Hippocampal formation (tissue), 2 donors: ENCODE measurements around the gene ABO.
"Not testable (repeated sequence)": the region's sequence is repeated elsewhere in the genome, so short reads cannot be mapped to it uniquely, and the experiment has no call there.

Experiments used
- DNase-seq, 2 donors: peaks; one replicate each; lab custom pipeline; 2025; lab: John Stamatoyannopoulos, UW

Gene ABO

DNA sequence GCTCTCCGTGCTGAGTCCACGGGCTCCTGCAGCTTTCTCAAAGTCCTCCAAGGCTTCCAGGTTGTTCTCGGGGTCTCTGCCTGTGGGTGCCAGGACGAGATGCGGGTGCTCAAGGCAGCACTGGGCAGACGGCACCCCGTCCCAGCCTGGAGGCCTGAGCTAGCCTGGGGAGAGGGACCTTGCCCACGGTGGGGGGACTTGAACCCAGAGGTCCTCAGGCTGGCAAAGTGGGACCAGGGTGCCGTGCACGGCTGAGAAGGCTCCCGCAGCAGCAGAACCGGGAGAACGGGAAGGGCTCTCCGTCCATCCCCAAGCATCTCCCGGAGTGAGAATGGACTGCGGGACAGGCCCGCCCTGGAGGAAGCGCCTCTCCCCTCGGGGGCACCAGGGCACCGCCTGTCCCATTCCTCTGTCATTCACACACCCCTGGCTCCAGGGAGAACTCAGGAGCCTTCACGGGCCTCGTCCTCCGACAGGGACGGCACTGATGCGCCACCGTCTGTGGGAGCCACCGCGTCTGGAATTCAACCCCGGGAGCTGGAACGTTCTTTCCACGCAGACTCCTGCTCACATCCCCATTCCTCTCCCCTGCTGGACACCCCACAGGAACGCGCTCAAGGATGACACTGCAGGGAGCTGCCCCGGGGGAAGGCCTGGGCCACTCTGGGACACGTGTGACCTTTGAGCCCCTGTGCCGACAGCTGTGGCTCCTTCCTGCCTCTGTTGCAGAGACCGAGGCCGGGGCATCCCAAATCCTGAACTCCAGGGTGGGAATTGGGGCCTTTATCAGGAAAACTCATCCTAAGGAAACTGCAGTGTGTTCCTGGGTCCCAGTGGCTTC is 49.6 kb downstream of the ABO start:
- no peak for DNase-seq

DNA sequence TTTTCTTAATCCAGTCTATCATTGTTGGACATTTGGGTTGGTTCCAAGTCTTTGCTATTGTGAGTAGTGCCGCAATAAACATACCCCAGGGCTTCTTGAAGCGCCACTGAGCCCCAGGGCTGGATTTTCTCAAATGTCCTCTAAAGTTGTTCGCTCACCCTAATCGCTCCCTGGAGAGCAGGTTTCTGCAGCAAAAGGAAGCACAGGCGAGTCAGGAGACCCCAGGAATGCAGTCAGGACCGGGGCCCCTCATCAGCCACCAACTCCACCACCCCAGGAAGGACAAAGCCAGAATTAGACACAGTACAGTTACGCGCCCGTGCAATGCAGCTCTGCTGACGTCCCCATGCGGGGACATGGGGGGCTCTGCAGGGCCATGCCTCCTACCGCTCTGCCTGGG is 50.2 kb downstream of the ABO start:
- no peak for DNase-seq

GRCh38 chr9:133223159-133223756 is 51.7 kb downstream of the ABO start:
- not testable (repeated sequence) for DNase-seq

GRCh38 chr9:133221994-133222393 is 53.0 kb downstream of the ABO start:
- DNase-seq = not testable (repeated sequence)

- no peak for DNase-seq
Observed at GRCh38 chr9:133221177-133221809, 53.7 kb downstream of the ABO start.

GRCh38 chr9:133218049-133218975 is 56.7 kb downstream of the ABO start:
- DNase-seq = not testable (repeated sequence)

- not testable (repeated sequence) for DNase-seq
Observed at GRCh38 chr9:133217333-133217988, 57.5 kb downstream of the ABO start.

GRCh38 chr9:133214276-133214675 is 60.7 kb downstream of the ABO start:
- DNase-seq = not testable (repeated sequence)

GRCh38 chr9:133210609-133211008 is 64.4 kb downstream of the ABO start:
- DNase-seq = no peak

- DNase-seq = no peak
Observed at GRCh38 chr9:133210202-133210532, 64.8 kb downstream of the ABO start.

DNA sequence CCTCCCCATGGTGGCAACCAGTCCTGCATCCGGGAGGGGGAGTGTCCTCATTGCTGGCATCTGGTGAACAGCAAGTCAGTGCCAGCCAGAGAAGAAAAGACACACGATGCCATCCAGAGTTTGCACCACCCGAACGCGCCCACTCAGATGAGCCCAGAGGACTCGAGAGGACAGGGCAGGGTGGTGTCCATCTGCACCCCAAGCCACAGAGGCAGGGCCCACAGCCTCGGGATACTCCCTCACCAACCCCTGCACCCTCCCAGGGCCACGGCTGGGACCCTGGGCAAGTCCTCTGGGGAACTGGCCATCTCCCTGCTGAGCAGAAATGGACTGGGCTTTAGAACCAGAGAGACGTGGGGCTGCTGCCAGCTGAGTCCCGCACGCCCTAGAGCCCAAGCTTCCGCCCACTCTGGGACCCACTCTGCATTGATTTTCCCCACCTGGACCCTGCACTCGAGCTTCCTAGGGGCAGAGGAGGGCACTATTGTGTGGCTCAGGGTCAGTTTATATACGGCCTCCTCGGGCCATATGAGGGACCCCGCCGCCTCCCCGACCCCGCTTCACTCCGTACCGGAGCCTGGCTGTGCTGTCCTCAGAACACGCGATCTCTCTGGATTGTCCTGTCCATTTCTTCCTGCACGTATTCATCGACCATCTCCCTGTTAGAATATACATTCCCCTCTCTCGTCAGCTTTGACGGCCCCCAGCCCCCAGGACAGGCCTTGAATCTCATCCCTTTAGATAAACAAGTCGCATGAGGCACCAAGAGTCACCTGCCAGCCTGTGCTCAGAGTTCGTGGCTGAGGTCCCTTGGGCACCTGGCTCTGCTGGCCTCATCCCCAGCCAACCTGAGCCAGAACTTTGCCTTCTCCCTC is 65.4 kb downstream of the ABO start:
- not testable (repeated sequence) for DNase-seq

- not testable (repeated sequence) for DNase-seq
Observed at GRCh38 chr9:133208880-133209300, 66.1 kb downstream of the ABO start, which contains the start of gene OBP2B. Gene OBP2B (minus strand): TSS chr9:133209250. CDS start chr9:133209199, 51 bp downstream.

GRCh38 chr9:133208171-133208879 is 66.7 kb downstream of the ABO start:
- not testable (repeated sequence) for DNase-seq

GRCh38 chr9:133207540-133208170 is 67.3 kb downstream of the ABO start:
- no peak for DNase-seq

- DNase-seq = no peak
Observed at GRCh38 chr9:133207021-133207531, 67.9 kb downstream of the ABO start.

GRCh38 chr9:133205996-133206931 is 68.7 kb downstream of the ABO start:
- DNase-seq = no peak

GRCh38 chr9:133205481-133205887 is 69.5 kb downstream of the ABO start:
- not testable (repeated sequence) for DNase-seq
